ENCODE measurements around the gene GALNT2. TPM values are rescaled to one million over a fixed set of nuclear protein-coding genes. Genes with fewer than 3 reads are reported as not detected.

The GALNT2 gene
- total and polyA plus RNA-seq, 4 experiments from 2014 or later: 11.5 to 20.9 (median 15.8) TPM

- Mint-ChIP-seq H3K27ac (peak overlapping the region in 2 of 7 donors; percentile 14 to 66), H3K9me3 (no peaks in the 10 kb centered on the region), H3K27me3 (no peaks in the 10 kb centered on the region), H3K4me3 (no peak overlapping the region), H3K36me3 (peaks cover 0 to 7% of the 10 kb centered on the region in 2 donors), H3K4me1 (peaks cover 26 to 59% (median 38%) of the 10 kb centered on the region in 4 donors)
- Histone ChIP-seq H3K36me3 (ENCODE audit: insufficient read depth, low read length) (no peaks in the 10 kb centered on the region), H3K27me3 (ENCODE audit: insufficient read depth, low read length) (no peaks in the 10 kb centered on the region), H3K4me3 (ENCODE audit: low read length in 2 of 2) (no peak overlapping the region), H3K4me1 (ENCODE audit: insufficient read depth, low read length) (peaks cover 9% of the 10 kb centered on the region), H3K9me3 (ENCODE audit: control insufficient read depth in 1 of 2, low read length in 2 of 2) (no peaks in the 10 kb centered on the region), H3K27ac (ENCODE audit: low read depth, low read length) (no peak overlapping the region)
- intact Hi-C loops (cut with micrococcal nuclease): no loop called here
- CTCF ChIA-PET (ENCODE audit: partially characterized antibody): interaction anchor here (1.4 kb wide), 1 partner anchor 36 kb away, joined by 3 read pairs; no protein-coding TSS in a partner anchor
- DNase-seq: no peak
- POLR2A ChIA-PET (ENCODE audit: partially characterized antibody): interaction anchor here (0.5 kb wide), 1 partner anchor 67 kb away, joined by 3 read pairs; no protein-coding TSS in a partner anchor
These were observed 63.3 kb downstream of the GALNT2 start for GRCh38 chr1:230130172-230130944.

DNA sequence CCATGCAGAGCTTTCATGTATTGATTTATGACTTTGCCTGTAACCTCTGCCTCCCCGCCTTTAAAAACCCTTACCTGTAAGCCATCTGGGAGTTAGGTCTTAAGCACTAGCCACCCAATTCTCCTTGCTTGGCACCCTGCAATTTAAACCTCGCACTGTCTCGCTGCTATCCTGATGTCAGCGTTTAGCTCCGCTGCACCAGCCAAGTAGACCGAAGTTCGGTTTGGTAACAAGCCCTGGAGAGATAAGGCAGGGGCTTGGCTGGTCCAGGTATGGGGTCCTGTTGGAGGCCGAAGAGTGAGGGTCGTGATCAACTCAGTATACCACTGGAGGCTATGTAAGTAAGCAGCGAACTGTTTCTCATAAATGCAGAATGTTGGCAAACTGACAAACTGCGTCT lies 64.4 kb downstream of the GALNT2 start:
- Mint-ChIP-seq H3K27me3 (no peaks in the 10 kb centered on the region), H3K4me1 (peaks cover 15 to 48% (median 27%) of the 10 kb centered on the region in 4 donors), H3K27ac (peak overlapping the region in 2 of 7 donors; percentile 35 to 36), H3K9me3 (no peaks in the 10 kb centered on the region), H3K4me3 (no peak overlapping the region), H3K36me3 (peaks cover 0 to 7% of the 10 kb centered on the region in 2 donors)
- intact Hi-C loops (cut with micrococcal nuclease): no loop called here
- CTCF ChIA-PET (ENCODE audit: partially characterized antibody): no interaction called here
- H3K36me3 ChIP-seq (ENCODE audit: insufficient read depth, low read length): no peaks in the 10 kb centered on the region
- H3K27me3 ChIP-seq (ENCODE audit: insufficient read depth, low read length): no peaks in the 10 kb centered on the region
- DNase-seq: no peak
- POLR2A ChIA-PET (ENCODE audit: partially characterized antibody): no interaction called here
- no peaks in the 10 kb centered on the region for H3K9me3 ChIP-seq (ENCODE audit: control insufficient read depth in 1 of 2, low read length in 2 of 2)
- H3K4me3 ChIP-seq (ENCODE audit: low read length in 2 of 2): no peak overlapping the region
- H3K4me1 ChIP-seq (ENCODE audit: insufficient read depth, low read length): peaks cover 7% of the 10 kb centered on the region
- no peak overlapping the region for H3K27ac ChIP-seq (ENCODE audit: low read depth, low read length)

DNA sequence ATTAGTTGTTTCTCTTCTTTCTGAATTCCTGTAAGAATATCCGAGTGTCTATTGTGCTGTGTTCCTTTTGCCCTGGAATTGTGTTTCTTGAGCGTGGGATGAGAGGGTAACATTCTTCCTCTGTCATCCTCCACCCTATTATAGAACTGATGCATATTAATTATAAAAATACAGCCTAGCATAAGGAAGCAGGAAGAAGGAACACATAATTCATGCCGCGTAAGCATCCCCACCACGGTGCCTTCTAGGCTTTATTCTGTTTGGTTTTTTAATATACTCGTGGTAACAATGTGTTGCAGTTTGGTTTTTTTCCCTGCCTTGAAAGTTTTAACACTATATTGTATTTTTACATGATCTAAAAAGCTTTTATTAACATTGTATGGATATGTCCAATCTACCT lies 65.7 kb downstream of the GALNT2 start:
- no peak for DNase-seq
- peaks cover 0 to 11% of the 10 kb centered on the region in 2 donors for H3K36me3 Mint-ChIP-seq
- no peaks in the 10 kb centered on the region for H3K9me3 ChIP-seq (ENCODE audit: control insufficient read depth in 1 of 2, low read length in 2 of 2)
- H3K27me3 Mint-ChIP-seq: no peaks in the 10 kb centered on the region
- H3K36me3 ChIP-seq (ENCODE audit: insufficient read depth, low read length): no peaks in the 10 kb centered on the region
- peaks cover 11 to 35% (median 22%) of the 10 kb centered on the region in 4 donors for H3K4me1 Mint-ChIP-seq
- no peaks in the 10 kb centered on the region for H3K9me3 Mint-ChIP-seq
- CTCF ChIA-PET (ENCODE audit: partially characterized antibody): no interaction called here
- H3K4me3 ChIP-seq (ENCODE audit: low read length in 2 of 2): no peak overlapping the region
- H3K4me3 Mint-ChIP-seq: peak overlapping the region in 3 of 8 donors; percentile 0 to 10 (median 2)
- POLR2A ChIA-PET (ENCODE audit: partially characterized antibody): no interaction called here
- no peaks in the 10 kb centered on the region for H3K4me1 ChIP-seq (ENCODE audit: insufficient read depth, low read length)
- H3K27ac ChIP-seq (ENCODE audit: low read depth, low read length): no peak overlapping the region
- no peaks in the 10 kb centered on the region for H3K27me3 ChIP-seq (ENCODE audit: insufficient read depth, low read length)
- intact Hi-C loops (cut with micrococcal nuclease): no loop called here
- peak overlapping the region in 3 of 7 donors; percentile 17 to 62 (median 62) for H3K27ac Mint-ChIP-seq

DNA sequence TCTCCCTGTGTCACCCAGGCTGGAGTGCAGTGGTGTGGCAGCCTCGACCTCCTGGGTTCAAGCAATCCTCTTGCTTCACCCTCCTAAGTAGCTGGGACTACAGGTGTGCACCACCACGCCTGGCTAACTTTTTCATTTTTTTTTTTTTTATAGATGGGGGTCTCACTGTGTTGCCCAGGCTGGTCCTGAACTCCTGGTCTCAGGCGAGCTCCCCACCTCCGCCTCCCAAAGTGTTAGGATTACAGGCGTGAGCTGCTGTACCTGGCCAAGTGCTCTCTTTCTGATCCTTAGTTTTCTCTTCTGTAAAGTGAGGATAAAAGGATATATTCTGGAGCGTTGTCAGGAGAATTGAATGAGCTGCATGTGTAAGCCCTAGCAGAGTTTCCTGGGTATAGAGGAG lies 68.7 kb downstream of the GALNT2 start:
- ChIA-PET CTCF (ENCODE audit: partially characterized antibody) (interaction anchor here (1.0 kb wide), 1 partner anchor 474 kb away, joined by 3 read pairs; no protein-coding TSS in a partner anchor), POLR2A (ENCODE audit: partially characterized antibody) (no interaction called here)
- H3K4me1 ChIP-seq (ENCODE audit: insufficient read depth, low read length): no peaks in the 10 kb centered on the region
- Mint-ChIP-seq H3K36me3 (peaks cover 0 to 17% of the 10 kb centered on the region in 2 donors), H3K9me3 (no peaks in the 10 kb centered on the region), H3K27ac (no peak overlapping the region), H3K27me3 (no peaks in the 10 kb centered on the region), H3K4me3 (no peak overlapping the region), H3K4me1 (peaks cover 14 to 29% (median 22%) of the 10 kb centered on the region in 4 donors)
- no peaks in the 10 kb centered on the region for H3K9me3 ChIP-seq (ENCODE audit: control insufficient read depth in 1 of 2, low read length in 2 of 2)
- H3K36me3 ChIP-seq (ENCODE audit: insufficient read depth, low read length): no peaks in the 10 kb centered on the region
- H3K27me3 ChIP-seq (ENCODE audit: insufficient read depth, low read length): no peaks in the 10 kb centered on the region
- no peak for DNase-seq
- H3K4me3 ChIP-seq (ENCODE audit: low read length in 2 of 2): no peak overlapping the region
- intact Hi-C loops (cut with micrococcal nuclease): no loop called here
- no peak overlapping the region for H3K27ac ChIP-seq (ENCODE audit: low read depth, low read length)

DNA sequence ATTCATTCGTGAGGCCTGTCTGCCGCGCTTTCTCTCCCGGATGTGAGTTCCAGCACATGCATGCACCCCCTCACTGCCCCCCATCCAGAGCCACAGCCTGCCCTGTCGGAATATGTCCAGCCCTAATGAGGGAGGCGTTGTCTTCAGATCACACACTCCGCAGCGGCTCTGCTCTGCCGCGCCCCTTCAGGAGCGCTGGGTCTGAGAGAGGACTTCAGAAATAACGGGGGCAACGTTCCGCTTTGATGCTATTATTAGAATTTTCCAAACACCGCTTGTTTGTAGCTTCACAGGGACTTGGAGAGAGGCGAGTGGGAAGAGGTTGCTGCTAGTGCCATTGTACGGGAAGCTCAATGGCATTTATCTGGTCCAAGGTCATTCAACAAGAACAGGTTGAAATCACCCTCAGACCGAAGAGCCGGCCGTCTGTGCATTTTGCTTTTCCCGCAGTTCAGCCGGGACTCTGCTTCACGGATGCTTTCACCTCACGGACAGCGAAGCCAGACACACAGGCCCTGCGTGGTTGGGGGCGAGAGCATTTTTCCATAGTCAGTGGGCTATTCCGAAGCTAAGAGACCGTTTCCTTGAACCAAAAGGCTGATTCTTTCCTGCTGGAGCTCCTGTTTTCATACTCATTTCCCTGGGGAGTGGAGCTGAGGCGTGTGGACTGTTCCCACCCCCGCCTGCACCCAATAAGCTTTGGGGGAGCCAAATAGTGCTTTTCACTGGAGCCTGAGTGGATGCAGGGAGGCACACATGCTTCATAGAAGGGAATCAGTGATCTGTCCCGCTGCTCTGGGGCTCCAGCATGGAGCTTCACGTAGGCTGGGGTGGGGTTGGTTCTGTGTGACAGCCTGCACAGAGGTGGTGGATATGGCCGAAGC lies 69.7 kb downstream of the GALNT2 start:
- Mint-ChIP-seq H3K27ac (peak overlapping the region in 1 of 7 donors; percentile 30), H3K4me1 (peaks cover 12 to 26% (median 22%) of the 10 kb centered on the region in 4 donors)
- CTCF ChIA-PET (ENCODE audit: partially characterized antibody): interaction anchor here (0.6 to 1.0 kb wide), 2 partner anchors 66 to 475 kb away, joined by 3 read pairs; no protein-coding TSS in a partner anchor

GRCh38 chr1:230137337-230137815 lies 70.3 kb downstream of the GALNT2 start:
- H3K27ac Mint-ChIP-seq: no peak overlapping the region
- intact Hi-C loops (cut with micrococcal nuclease): no loop called here
- Histone ChIP-seq H3K9me3 (ENCODE audit: control insufficient read depth in 1 of 2, low read length in 2 of 2) (no peaks in the 10 kb centered on the region), H3K4me1 (ENCODE audit: insufficient read depth, low read length) (no peaks in the 10 kb centered on the region), H3K27me3 (ENCODE audit: insufficient read depth, low read length) (no peaks in the 10 kb centered on the region), H3K4me3 (ENCODE audit: low read length in 2 of 2) (no peak overlapping the region), H3K27ac (ENCODE audit: low read depth, low read length) (no peak overlapping the region), H3K36me3 (ENCODE audit: insufficient read depth, low read length) (no peaks in the 10 kb centered on the region)
- ChIA-PET CTCF (ENCODE audit: partially characterized antibody) (interaction anchor here (0.6 kb wide), 1 partner anchor 65 kb away, joined by 3 read pairs; no protein-coding TSS in a partner anchor), POLR2A (ENCODE audit: partially characterized antibody) (no interaction called here)
- H3K36me3 Mint-ChIP-seq: peaks cover 0 to 17% of the 10 kb centered on the region in 2 donors
- no peaks in the 10 kb centered on the region for H3K27me3 Mint-ChIP-seq
- DNase-seq: no peak
- no peak overlapping the region for H3K4me3 Mint-ChIP-seq
- H3K9me3 Mint-ChIP-seq: no peaks in the 10 kb centered on the region
- H3K4me1 Mint-ChIP-seq: peaks cover 11 to 26% (median 19%) of the 10 kb centered on the region in 4 donors

More for the DNA sequence above, 69.7 kb downstream of the GALNT2 start:
- DNase-seq: no peak
- Mint-ChIP-seq H3K9me3 (no peaks in the 10 kb centered on the region), H3K4me3 (peak overlapping the region in 1 of 8 donors; percentile 45), H3K27me3 (no peaks in the 10 kb centered on the region), H3K36me3 (peaks cover 0 to 17% of the 10 kb centered on the region in 2 donors)
- H3K27me3 ChIP-seq (ENCODE audit: insufficient read depth, low read length): no peaks in the 10 kb centered on the region
- no peak overlapping the region for H3K4me3 ChIP-seq (ENCODE audit: low read length in 2 of 2)
- no peaks in the 10 kb centered on the region for H3K9me3 ChIP-seq (ENCODE audit: control insufficient read depth in 1 of 2, low read length in 2 of 2)
- H3K27ac ChIP-seq (ENCODE audit: low read depth, low read length): no peak overlapping the region
- intact Hi-C loops (cut with micrococcal nuclease): no loop called here
- POLR2A ChIA-PET (ENCODE audit: partially characterized antibody): no interaction called here
- H3K4me1 ChIP-seq (ENCODE audit: insufficient read depth, low read length): no peaks in the 10 kb centered on the region
- H3K36me3 ChIP-seq (ENCODE audit: insufficient read depth, low read length): no peaks in the 10 kb centered on the region

All from CD4-positive, alpha-beta memory T cell (primary cell).